Body of pancreas (tissue), 4 donors: ENCODE data around the gene ANXA4. TPM values are rescaled to one million over a fixed set of nuclear protein-coding genes. Genes with fewer than 3 reads are reported as not detected.

Experiments used
- ATAC-seq: fragments of 150-250 bp; one replicate; pipeline ENCODE4 v1.9.1; 2016
- DNase-seq, 4 donors: peaks; one replicate each; pipeline ENCODE4 v3.0.0-alpha.2; 2019
- H3K27ac ChIP-seq, 4 donors: fragments of 200-600 bp; sonication (generic); 1 replicate in 3 of 4; 2 replicates in 1 of 4; pipeline versions ENCODE4 v1.5.1 to v1.6.1; 2016 to 2019; ENCODE audit warnings: mild to moderate bottlenecking in 1 of 4, mixed read lengths in 1 of 4, moderate library complexity in 1 of 4
- H3K27me3 ChIP-seq, 2 donors: fragments of 200-600 bp; sonication (generic); one replicate each; pipeline ENCODE4 v1.6.0; 2016; ENCODE audit warnings: mild to moderate bottlenecking in 1 of 2
- H3K36me3 ChIP-seq, 2 donors: fragments of 200-600 bp; sonication (generic); replicated peaks in 1 of 2; 2 replicates each; pipeline ENCODE4 v1.5.1; 2016; ENCODE audit warnings: low read depth in 2 of 2; ENCODE audit not compliant: insufficient read depth in 1 of 2
- H3K4me1 ChIP-seq: fragments of 200-600 bp; sonication (generic); one replicate; pipeline ENCODE4 v1.6.0; 2016
- H3K4me3 ChIP-seq, 2 donors: fragments of 200-600 bp; sonication (generic); 1 replicate in 1 of 2; 2 replicates in 1 of 2; pipeline ENCODE4 v1.5.1; 2016 to 2019
- H3K9me3 ChIP-seq, 3 donors: fragments of 200-600 bp; sonication (generic); 1 replicate in 2 of 3; 2 replicates in 1 of 3; pipeline ENCODE4 v1.5.1; 2016
- POLR2A ChIP-seq, 3 donors: fragments of 450-650 bp; IDR thresholded peaks; one replicate each; pipeline ENCODE4 v1.6.1; 2016; ENCODE audit warnings: antibody characterized with exemption in 3 of 3, mild to moderate bottlenecking in 2 of 3
- WGBS, 2 donors: methylation state at CpG; one replicate each; pipeline ENCODE4 v1.1.5; 2017; 5-methylcytosine and 5-hydroxymethylcytosine counted together
- intact Hi-C: fragments of 100-400 bp; cut with DNase I; formaldehyde crosslinking; loops from one replicate; pipeline ENCODE4 v1.15.1; 2023
- total RNA-seq, 2 donors: library from RNA; depleted of rRNA; stranded (reverse); fragments of >200 nt; gene quantifications; one replicate each; pipeline ENCODE4 v1.1.0, GENCODE V29; 2016
- TF ChIP-seq, protein P1 (sequence below), 7 experiments: fragments of 450-650 bp in 4 of 7; fragments of 200-600 bp in 3 of 7; sonication (generic) in 3 of 7; IDR thresholded peaks; one replicate each; pipeline ENCODE4 v1.5.1; 2016 to 2019; ENCODE audit warnings: antibody characterized with exemption in 7 of 7

The ANXA4 gene
- total RNA-seq, 2 donors from 2014 or later = 382 to 399 TPM

GRCh38 chr2:69807821-69808540, 66.0 kb downstream of the ANXA4 start:
- intact Hi-C loops = no loop called here
- 85 to 93% methylated on average over 16 of the region's 16 CpGs for WGBS, 2 donors
- no peak for DNase-seq
- Histone ChIP-seq H3K36me3 (peaks cover 0 to 28% of the 10 kb centered on the region in 2 donors), H3K4me3 (no peak overlapping the region), H3K27me3 (no peaks in the 10 kb centered on the region), H3K4me1 (peaks cover 10% of the 10 kb centered on the region), H3K9me3 (no peaks in the 10 kb centered on the region), H3K27ac (peak overlapping the region in 1 of 4 donors; percentile 1)
- TF ChIP-seq POLR2A (IDR thresholded peaks at IDR 0.05) = no peak
- TF ChIP-seq, protein P1, sequence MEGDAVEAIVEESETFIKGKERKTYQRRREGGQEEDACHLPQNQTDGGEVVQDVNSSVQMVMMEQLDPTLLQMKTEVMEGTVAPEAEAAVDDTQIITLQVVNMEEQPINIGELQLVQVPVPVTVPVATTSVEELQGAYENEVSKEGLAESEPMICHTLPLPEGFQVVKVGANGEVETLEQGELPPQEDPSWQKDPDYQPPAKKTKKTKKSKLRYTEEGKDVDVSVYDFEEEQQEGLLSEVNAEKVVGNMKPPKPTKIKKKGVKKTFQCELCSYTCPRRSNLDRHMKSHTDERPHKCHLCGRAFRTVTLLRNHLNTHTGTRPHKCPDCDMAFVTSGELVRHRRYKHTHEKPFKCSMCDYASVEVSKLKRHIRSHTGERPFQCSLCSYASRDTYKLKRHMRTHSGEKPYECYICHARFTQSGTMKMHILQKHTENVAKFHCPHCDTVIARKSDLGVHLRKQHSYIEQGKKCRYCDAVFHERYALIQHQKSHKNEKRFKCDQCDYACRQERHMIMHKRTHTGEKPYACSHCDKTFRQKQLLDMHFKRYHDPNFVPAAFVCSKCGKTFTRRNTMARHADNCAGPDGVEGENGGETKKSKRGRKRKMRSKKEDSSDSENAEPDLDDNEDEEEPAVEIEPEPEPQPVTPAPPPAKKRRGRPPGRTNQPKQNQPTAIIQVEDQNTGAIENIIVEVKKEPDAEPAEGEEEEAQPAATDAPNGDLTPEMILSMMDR (IDR thresholded peaks at IDR 0.05) = no peak
- ATAC-seq = no peak

DNA sequence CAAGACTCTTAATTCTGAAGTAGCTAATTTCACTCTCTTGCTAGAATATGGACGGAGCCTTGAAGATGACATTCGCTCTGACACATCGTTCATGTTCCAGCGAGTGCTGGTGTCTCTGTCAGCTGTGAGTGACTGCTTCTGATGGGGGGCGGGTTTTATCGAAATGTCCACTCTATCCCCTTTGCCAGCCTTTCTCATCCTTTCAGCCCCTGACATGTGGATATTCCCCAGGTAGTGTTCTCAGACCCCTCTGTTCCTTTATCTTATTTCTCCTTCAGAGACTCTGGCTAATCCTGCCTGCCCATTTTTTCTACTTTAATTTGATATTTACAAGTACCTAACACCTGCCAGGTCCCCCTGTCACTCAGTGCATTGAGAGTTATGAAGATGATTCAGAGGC, 68.6 kb downstream of the ANXA4 start:
- intact Hi-C loops = loop anchor here (5.0 kb wide), 1 partner anchor 83 kb away; no protein-coding TSS in a partner anchor
- Histone ChIP-seq H3K36me3 (peaks cover 0 to 28% of the 10 kb centered on the region in 2 donors), H3K4me1 (peaks cover 23% of the 10 kb centered on the region), H3K27me3 (no peaks in the 10 kb centered on the region), H3K27ac (peak overlapping the region in 1 of 4 donors; percentile 8), H3K4me3 (no peak overlapping the region), H3K9me3 (no peaks in the 10 kb centered on the region)
- WGBS, 2 donors = 89 to 100% methylated on average over 6 of the region's 6 CpGs
- ATAC-seq = no peak
- DNase-seq = no peak
- TF ChIP-seq POLR2A (IDR thresholded peaks at IDR 0.05) = no peak
- TF ChIP-seq, protein P1 (IDR thresholded peaks at IDR 0.05) = no peak

- peaks cover 0 to 27% of the 10 kb centered on the region in 2 donors for H3K36me3 ChIP-seq
- intact Hi-C loops = loop anchor here (5.0 kb wide), 1 partner anchor 84 kb away; no protein-coding TSS in a partner anchor
- H3K9me3 ChIP-seq = no peaks in the 10 kb centered on the region
- H3K27ac ChIP-seq = peak overlapping the region in 1 of 4 donors; percentile 8
- peaks cover 23% of the 10 kb centered on the region for H3K4me1 ChIP-seq
- WGBS, 2 donors = 79 to 88% methylated on average over 5 of the region's 5 CpGs
- ATAC-seq (no peak), DNase-seq (no peak)
- H3K27me3 ChIP-seq = no peaks in the 10 kb centered on the region
- H3K4me3 ChIP-seq = no peak overlapping the region
- TF ChIP-seq, protein P1 (IDR thresholded peaks at IDR 0.05) = no peak
- TF ChIP-seq POLR2A (IDR thresholded peaks at IDR 0.05) = no peak
Observed at GRCh38 chr2:69811018-69811417, 69.1 kb downstream of the ANXA4 start.

DNA sequence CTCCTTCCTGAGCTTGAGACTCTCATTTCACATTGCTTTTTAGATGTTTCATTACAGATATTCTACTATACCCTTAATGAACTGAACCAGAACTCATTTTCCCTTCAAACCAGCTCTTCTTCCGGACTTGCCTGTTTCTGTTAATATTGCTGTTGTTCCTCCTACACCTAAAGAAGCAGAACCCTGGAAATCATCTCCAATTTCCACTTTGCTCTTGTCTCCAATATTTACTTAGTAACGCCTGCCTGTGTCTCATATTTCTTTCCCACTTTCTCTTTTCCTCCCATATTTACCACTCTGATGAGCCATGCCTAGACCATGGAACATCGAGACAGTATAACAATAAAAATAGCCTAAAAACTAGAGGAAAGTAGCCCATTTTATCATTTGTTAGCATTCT, 69.7 kb downstream of the ANXA4 start:
- Histone ChIP-seq H3K4me3 (no peak overlapping the region), H3K36me3 (peaks cover 0 to 22% of the 10 kb centered on the region in 2 donors), H3K27me3 (no peaks in the 10 kb centered on the region), H3K4me1 (peaks cover 27% of the 10 kb centered on the region), H3K9me3 (no peaks in the 10 kb centered on the region), H3K27ac (no peak overlapping the region)
- TF ChIP-seq, protein P1 (IDR thresholded peaks at IDR 0.05) = no peak
- no peak for TF ChIP-seq POLR2A (IDR thresholded peaks at IDR 0.05)
- ATAC-seq = no peak
- WGBS, 2 donors = 79 to 91% methylated on average over 3 of the region's 3 CpGs
- intact Hi-C loops = loop anchor here (5.0 kb wide), 1 partner anchor 84 kb away; no protein-coding TSS in a partner anchor
- DNase-seq = no peak
